Fibroblast of lung (primary cell): ENCODE data around the gene PIM3.

Experiments used
- EZH2 ChIP-seq: IDR thresholded peaks from 2 replicates; pipeline ENCODE4 v1.5.1; 2012; ENCODE audit warnings: low read length, control low read depth, mild to moderate bottlenecking; ENCODE audit errors: missing control alignments
- TF ChIP-seq, protein P1 (sequence below), 2 donors: IDR thresholded peaks in 1 of 2; conservative IDR thresholded peaks in 1 of 2; 1 replicate in 1 of 2; 2 replicates in 1 of 2; pipeline ENCODE4 v1.5.1; 2011 to 2012; ENCODE audit warnings: low read length in 2 of 2, control low read depth in 1 of 2, inconsistent platforms in 1 of 2, low read depth in 1 of 2, mild to moderate bottlenecking in 1 of 2

DNA sequence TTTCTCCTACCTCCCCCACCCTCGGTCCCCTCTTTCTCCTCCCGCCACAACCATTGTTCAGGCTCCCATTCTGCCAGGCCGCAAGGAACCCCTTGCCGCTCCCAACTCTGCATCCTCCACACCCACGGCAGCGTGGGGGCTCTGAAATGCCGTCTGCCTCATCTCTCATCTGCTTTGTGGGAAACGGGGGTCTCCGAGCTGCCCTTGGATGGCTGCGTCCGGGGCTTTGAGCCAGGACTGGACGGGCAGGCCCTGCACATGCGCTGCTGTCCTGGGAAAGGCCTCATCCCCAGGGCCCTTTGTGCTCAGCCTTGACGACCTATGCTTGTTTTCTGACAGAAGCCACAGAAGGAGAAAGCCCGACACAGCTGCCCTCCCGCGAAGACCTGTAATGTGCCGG, 33.7 kb upstream of the PIM3 start:
- TF ChIP-seq, protein P1, sequence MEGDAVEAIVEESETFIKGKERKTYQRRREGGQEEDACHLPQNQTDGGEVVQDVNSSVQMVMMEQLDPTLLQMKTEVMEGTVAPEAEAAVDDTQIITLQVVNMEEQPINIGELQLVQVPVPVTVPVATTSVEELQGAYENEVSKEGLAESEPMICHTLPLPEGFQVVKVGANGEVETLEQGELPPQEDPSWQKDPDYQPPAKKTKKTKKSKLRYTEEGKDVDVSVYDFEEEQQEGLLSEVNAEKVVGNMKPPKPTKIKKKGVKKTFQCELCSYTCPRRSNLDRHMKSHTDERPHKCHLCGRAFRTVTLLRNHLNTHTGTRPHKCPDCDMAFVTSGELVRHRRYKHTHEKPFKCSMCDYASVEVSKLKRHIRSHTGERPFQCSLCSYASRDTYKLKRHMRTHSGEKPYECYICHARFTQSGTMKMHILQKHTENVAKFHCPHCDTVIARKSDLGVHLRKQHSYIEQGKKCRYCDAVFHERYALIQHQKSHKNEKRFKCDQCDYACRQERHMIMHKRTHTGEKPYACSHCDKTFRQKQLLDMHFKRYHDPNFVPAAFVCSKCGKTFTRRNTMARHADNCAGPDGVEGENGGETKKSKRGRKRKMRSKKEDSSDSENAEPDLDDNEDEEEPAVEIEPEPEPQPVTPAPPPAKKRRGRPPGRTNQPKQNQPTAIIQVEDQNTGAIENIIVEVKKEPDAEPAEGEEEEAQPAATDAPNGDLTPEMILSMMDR (conservative IDR thresholded peaks at IDR 0.05 in 1 of 2, IDR thresholded peaks at IDR 0.05 in 1 of 2; ENCODE audit: low read depth in 1 of 2, low read length in 2 of 2): no peak
- TF ChIP-seq EZH2: no peak
